HG03139 (cell line): ENCODE data around the gene KCNJ1.

ENCODE experiments used
- ATAC-seq: cut with Tn5 transposase; IDR thresholded peaks from one replicate; pipeline ENCODE4 v1.9.1; 2021; ENCODE audit not compliant: unreplicated experiment

The KCNJ1 gene

DNA sequence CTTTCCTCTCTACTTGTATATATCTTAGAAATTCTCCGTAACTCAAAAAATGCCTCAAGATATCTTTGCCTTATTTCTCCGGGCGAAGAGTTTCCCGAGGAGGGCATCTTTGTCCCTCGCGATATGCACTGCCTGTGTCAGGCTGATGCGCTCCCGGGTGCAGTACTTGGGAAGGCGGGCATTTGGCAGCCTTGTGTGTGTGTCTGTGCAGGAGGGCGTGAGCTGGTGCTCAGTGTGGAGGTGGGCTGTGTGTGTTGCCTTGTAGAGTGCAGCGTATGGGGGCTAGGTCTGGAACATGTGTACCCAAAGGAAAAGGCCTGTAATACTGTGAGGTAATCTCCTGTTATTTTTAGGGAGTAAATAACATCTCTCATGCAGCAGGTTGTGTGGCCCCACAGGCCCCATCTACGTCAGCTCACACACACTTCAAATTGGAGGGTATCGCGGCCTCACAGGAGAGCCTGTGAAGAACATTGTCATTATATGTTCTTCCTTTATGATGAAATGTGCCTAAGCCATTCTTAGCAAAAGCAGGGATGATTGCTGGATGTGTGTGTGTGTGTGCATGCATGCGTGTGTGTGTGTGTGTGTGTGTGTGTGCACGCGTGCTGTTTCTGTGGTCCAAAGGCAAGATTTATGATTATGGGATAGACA, 77.5 kb downstream of the KCNJ1 start:
- no peak for ATAC-seq
